ENCODE data around the gene RIPOR2.
"Not testable (repeated sequence)": the region's sequence is repeated elsewhere in the genome, so short reads cannot be mapped to it uniquely, and the experiment has no call there.

RIPOR2 gene

DNA sequence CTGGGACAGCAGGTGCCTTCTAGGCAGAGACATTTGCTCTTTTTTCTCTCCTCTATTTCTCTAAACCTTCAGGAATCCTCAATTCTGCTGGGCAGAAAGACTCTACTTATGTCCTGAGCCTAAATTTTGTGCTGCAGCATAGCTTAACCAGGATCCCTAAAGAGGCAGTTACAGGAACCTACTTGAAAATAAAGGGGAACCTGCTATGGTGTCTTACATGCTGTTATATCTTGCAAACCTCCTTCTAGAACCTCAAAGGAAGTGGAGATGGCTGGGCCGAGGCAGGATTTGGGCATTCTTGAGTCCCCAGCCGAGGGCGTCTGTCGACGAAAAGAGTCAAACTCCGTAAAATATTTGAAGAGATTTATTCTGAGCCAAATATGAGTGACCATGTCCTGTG is 178.1 kb downstream of the RIPOR2 start:
- DNase-seq: no peak

DNA sequence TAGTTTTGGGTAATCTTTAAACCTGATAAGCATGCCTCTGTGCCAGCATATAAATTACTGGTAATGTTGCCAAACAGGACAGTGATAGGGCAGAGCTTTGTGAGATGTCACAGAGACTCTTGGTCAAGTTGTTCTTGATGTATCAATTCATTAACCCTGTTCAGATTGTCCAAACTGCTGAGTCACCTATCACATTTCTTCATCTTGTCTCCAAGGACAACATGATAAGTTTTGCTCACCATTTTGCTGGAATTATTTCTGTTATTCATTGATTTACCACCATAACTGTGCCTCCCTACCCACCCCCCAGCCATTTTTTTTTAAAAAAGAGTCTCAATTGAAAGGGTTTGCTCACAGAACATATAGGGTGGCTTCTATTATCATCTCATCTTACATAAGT is 180.5 kb downstream of the RIPOR2 start:
- DNase-seq: no peak

DNA sequence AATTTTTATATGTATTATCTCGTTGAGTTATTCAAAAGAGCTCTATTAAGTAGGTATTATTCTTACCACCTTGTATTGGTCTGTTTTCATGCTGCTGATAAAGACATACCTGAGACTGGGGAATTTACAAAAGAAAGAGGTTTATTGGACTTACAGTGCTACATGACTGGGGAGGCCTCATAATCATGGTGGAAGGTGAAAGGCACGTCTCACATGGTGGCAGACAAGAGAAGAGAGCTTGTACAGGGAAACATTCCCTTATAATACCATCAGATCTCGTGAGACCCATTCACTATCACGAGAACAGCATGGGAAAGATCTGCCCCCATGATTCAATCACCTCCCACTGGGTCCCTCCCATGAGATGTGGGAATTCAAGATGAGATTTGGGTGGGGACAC is 181.4 kb downstream of the RIPOR2 start:
- not testable (repeated sequence) for DNase-seq
